Measurements from ENCODE around the gene SLC25A10. TPM values are rescaled to one million over a fixed set of nuclear protein-coding genes. Genes with fewer than 3 reads are reported as not detected.

The SLC25A10 gene
- total and polyA plus RNA-seq, 7 experiments from 2014 or later = 3.4 to 27.4 (median 5.2) TPM

DNA sequence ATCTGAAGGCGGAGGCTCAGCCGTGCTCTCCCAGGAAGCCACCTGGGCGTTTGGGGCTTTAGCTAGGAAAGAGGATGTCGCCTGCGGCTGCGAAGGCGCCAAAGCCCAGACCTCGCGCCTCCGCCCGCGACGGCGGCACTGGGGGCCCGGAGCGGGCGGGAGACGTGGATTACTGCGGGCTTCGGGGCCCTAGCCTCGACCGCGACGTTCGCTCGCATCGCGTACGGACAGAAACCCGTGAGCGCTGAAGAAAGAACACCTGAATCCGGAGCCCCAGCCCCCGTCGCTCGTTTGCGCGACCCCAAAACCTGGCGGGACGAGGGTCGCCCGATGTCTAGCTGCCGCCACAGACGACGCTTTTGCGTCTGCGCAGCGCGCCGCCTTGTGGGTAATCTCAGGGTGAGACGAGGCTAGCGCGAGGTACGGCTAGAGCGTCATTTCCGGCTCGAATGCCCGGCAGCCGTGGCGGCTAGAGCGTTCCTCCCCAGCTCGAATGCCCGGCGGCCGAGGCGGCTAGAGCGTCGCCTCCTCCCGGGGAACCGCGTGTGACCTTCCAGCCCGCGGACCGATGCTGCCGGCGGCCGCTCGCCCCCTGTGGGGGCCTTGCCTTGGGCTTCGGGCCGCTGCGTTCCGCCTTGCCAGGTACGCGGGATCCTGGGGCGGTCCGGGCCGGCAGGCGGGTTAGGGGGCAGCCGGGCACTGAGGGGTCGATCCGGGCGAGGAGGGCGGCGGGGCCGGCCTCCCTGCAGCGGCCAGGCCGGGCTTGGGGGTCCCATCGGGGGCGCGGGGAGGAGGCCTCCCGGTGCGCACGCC is 8.9 kb upstream of the SLC25A10 start, which contains the start of gene MRPL12:
TSS of gene MRPL12 (plus strand) at position 434 of the 813 bp plus-strand sequence. CDS start at position 569, 135 bp downstream.
- Mint-ChIP-seq H3K4me1 (peaks cover 21 to 38% (median 26%) of the 10 kb centered on the region in 7 donors), H3K9me3 (no peaks in the 10 kb centered on the region), H3K27me3 (no peaks in the 10 kb centered on the region), H3K4me3 (peak within 1 kb of the TSS; percentile 83 to 94 (median 90)), H3K27ac (peak within 1 kb of the TSS; percentile 84 to 96 (median 92)), H3K36me3 (peaks cover 0 to 25% (median 0%) of the 10 kb centered on the region in 5 donors)
- POLR2A ChIA-PET = interaction anchor here (0.6 to 3.6 kb wide), 11 partner anchors 9 to 194 kb away, joined by 3 to 49 read pairs (median 5); partner anchors contain the start of genes ARL16, CCDC137, HGS and MCRIP1
- no peaks in the 10 kb centered on the region for H3K27me3 ChIP-seq (ENCODE audit: control insufficient read depth in 2 of 2, insufficient read depth in 2 of 2, low read length in 2 of 2)
- DNase-seq (peak; percentile 75 to 87 (median 84)), ATAC-seq (peak; percentile 96)
- H3K27ac ChIP-seq (ENCODE audit: low read depth, low read length) = peak within 1 kb of the TSS; percentile 95
- no peaks in the 10 kb centered on the region for H3K9me3 ChIP-seq (ENCODE audit: control insufficient read depth in 2 of 3, low read length in 3 of 3)
- intact Hi-C loops (cut with micrococcal nuclease) = loop anchor here (1.0 to 5.0 kb wide), 12 partner anchors 9 to 158 kb away; partner anchors contain the start of genes ARL16 (in 2 of the 2), CCDC137 (in 2 of the 2), FAAP100 (in 2 of the 2) and MCRIP1 (in 2 of the 2)
- peak within 1 kb of the TSS; percentile 91 for H3K4me3 ChIP-seq (ENCODE audit: low read length)
- CTCF ChIA-PET = no interaction called here
- H3K36me3 ChIP-seq (ENCODE audit: control insufficient read depth in 2 of 3, insufficient read depth in 3 of 3, low read length in 3 of 3) = peaks cover 0 to 67% (median 11%) of the 10 kb centered on the region in 3 experiments
- peaks cover 23 to 24% of the 10 kb centered on the region in 2 donors for H3K4me1 ChIP-seq (ENCODE audit: control insufficient read depth in 2 of 2, insufficient read depth in 2 of 2, low read length in 2 of 2)

DNA sequence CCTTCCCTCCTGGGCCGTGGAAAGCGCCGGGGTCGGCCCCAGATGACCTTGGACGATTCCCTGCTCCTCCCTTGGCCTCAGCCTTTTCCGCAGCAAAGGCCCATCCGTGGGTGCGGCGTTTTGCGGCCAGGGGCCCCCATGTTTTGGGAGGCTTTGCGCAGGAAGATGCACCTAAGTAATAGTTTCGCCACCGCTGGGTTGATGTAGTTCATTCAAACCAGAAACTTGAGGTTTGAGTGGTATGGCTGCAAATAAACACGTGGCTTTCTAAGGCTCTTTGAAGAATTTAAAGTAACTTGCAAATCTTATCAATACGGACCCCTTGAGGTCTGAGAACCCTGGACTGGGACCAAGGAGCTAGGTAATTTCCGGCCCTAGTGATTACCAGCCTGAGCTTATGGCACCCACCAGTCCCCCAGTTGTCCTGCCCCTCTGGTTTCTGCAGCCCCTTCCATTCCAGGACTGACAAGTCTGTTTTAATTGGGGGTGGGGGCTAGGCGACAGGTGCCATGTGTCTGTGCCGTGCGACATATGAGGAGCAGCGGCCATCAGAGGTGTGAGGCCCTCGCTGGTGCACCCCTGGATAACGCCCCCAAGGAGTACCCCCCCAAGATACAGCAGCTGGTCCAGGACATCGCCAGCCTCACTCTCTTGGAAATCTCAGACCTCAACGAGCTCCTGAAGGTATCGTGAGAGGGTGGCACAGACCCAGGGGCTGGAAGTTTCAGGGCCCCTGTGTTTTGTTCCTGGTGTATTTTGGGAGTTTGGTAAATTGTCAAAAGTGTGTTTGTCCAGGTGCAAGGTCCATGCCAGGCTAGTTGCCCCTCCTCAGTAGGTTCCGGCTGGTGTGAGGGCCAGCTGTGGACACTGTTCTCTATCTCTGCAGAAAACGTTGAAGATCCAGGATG is 8.1 kb upstream of the SLC25A10 start:
- H3K27ac ChIP-seq (ENCODE audit: low read depth, low read length) = peak overlapping the region; percentile 95
- Mint-ChIP-seq H3K9me3 (no peaks in the 10 kb centered on the region), H3K36me3 (peaks cover 0 to 22% (median 0%) of the 10 kb centered on the region in 5 donors), H3K4me3 (peak overlapping the region; percentile 62 to 91 (median 83)), H3K27ac (peak overlapping the region in 8 of 9 donors; percentile 6 to 94 (median 87)), H3K27me3 (no peaks in the 10 kb centered on the region), H3K4me1 (peaks cover 21 to 38% (median 26%) of the 10 kb centered on the region in 7 donors)
- DNase-seq (peak in 4 of 9 donors; percentile 20 to 43 (median 24)), ATAC-seq (peak; percentile 13)
- ChIA-PET POLR2A (interaction anchor here (0.6 to 3.6 kb wide), 10 partner anchors 10 to 195 kb away, joined by 3 to 49 read pairs (median 5); partner anchors contain the start of genes ARL16, CCDC137, HGS and MCRIP1), CTCF (interaction anchor here (1.8 kb wide), 1 partner anchor 8 kb away, joined by 4 read pairs; no protein-coding TSS in a partner anchor)
- peaks cover 0 to 61% (median 11%) of the 10 kb centered on the region in 3 experiments for H3K36me3 ChIP-seq (ENCODE audit: control insufficient read depth in 2 of 3, insufficient read depth in 3 of 3, low read length in 3 of 3)
- H3K9me3 ChIP-seq (ENCODE audit: control insufficient read depth in 2 of 3, low read length in 3 of 3) = no peaks in the 10 kb centered on the region
- H3K4me1 ChIP-seq (ENCODE audit: control insufficient read depth in 2 of 2, insufficient read depth in 2 of 2, low read length in 2 of 2) = peaks cover 23 to 24% of the 10 kb centered on the region in 2 donors
- H3K4me3 ChIP-seq (ENCODE audit: low read length) = peak overlapping the region; percentile 91
- no peaks in the 10 kb centered on the region for H3K27me3 ChIP-seq (ENCODE audit: control insufficient read depth in 2 of 2, insufficient read depth in 2 of 2, low read length in 2 of 2)
- intact Hi-C loops (cut with micrococcal nuclease) = loop anchor here (1.0 to 5.0 kb wide), 12 partner anchors 8 to 157 kb away; partner anchors contain the start of genes ARL16 (in 2 of the 2), CCDC137 (in 2 of the 2), FAAP100 (in 2 of the 2) and MCRIP1 (in 2 of the 2)

DNA sequence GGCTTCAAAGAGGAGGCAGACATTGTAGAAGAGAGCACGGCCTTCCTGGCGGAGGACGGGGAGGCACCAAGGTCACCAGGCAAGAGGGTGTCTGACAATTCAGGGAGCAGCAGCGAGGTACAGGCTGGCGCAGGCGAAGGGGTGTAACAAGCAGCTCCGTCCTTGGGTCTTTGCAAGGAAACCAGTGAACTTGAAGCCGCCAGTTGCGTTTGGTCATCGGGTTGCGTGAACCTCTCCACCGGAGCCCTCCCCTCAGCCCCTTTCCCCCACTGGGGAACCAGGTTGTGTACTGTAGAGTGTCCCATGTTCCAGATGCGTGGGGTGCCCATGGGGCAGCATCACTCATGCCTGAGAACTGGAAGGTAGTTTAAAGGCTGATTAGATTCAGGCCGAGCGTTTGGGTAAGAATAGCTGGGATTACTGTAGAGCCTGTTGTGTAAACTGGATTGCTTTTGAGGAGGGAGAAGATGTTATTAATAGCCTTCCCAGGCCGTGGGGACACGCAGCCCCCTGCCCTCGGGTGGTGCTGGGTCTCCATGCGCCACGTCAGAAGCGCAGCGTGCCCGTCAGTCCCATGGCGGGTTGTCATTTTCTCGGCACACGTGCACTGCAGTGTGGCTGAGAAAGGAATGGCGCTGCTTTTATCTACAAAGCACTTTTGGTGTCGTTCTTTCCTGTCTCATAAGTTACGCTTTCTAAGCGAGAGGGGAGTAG is 6.4 kb upstream of the SLC25A10 start:
- Mint-ChIP-seq H3K27ac (peak overlapping the region in 5 of 9 donors; percentile 13 to 59 (median 36)), H3K4me3 (peak overlapping the region in 6 of 10 donors; percentile 9 to 51 (median 25)), H3K9me3 (no peaks in the 10 kb centered on the region), H3K4me1 (peaks cover 22 to 44% (median 27%) of the 10 kb centered on the region in 7 donors), H3K36me3 (peaks cover 0 to 22% (median 0%) of the 10 kb centered on the region in 5 donors), H3K27me3 (no peaks in the 10 kb centered on the region)
- POLR2A ChIA-PET = interaction anchor here (1.2 kb wide), 1 partner anchor 37 kb away, joined by 3 read pairs; no protein-coding TSS in a partner anchor
- CTCF ChIA-PET = interaction anchor here (0.7 to 1.8 kb wide), 2 partner anchors 10 to 537 kb away, joined by 4 read pairs; no protein-coding TSS in a partner anchor
- Histone ChIP-seq H3K36me3 (ENCODE audit: control insufficient read depth in 2 of 3, insufficient read depth in 3 of 3, low read length in 3 of 3) (peaks cover 0 to 53% (median 11%) of the 10 kb centered on the region in 3 experiments), H3K4me1 (ENCODE audit: control insufficient read depth in 2 of 2, insufficient read depth in 2 of 2, low read length in 2 of 2) (peaks cover 26 to 29% of the 10 kb centered on the region in 2 donors), H3K4me3 (ENCODE audit: low read length) (no peak overlapping the region), H3K27me3 (ENCODE audit: control insufficient read depth in 2 of 2, insufficient read depth in 2 of 2, low read length in 2 of 2) (no peaks in the 10 kb centered on the region), H3K27ac (ENCODE audit: low read depth, low read length) (no peak overlapping the region), H3K9me3 (ENCODE audit: control insufficient read depth in 2 of 3, low read length in 3 of 3) (no peaks in the 10 kb centered on the region)
- DNase-seq = no peak
- intact Hi-C loops (cut with micrococcal nuclease) = no loop called here
- no peak for ATAC-seq

DNA sequence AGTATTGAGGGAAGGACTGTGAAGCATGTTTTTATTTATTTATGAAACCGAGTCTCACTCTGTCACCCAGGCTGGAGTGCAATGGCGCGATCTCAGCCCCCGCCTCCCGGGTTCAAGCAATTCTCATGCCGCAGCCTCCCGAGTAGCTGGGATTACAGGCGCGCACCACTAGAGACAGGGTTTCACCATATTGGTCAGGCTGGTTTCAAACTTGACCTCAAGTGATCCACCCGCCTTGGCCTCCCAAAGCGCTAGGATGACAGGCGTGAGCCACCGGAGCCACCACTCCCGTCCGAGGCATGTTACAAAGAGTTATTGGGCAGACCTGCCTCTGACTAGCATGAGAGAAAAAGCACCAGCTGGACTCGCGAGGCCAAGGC is 5.9 kb upstream of the SLC25A10 start:
- Mint-ChIP-seq H3K27me3 (no peaks in the 10 kb centered on the region), H3K27ac (peak overlapping the region in 4 of 9 donors; percentile 19 to 59 (median 39)), H3K36me3 (peaks cover 0 to 20% (median 0%) of the 10 kb centered on the region in 5 donors), H3K9me3 (no peaks in the 10 kb centered on the region), H3K4me3 (peak overlapping the region in 2 of 10 donors; percentile 18 to 51), H3K4me1 (peaks cover 21 to 43% (median 28%) of the 10 kb centered on the region in 7 donors)
- CTCF ChIA-PET = interaction anchor here (0.7 kb wide), 1 partner anchor 126 kb away, joined by 3 read pairs; no protein-coding TSS in a partner anchor
- Histone ChIP-seq H3K4me1 (ENCODE audit: control insufficient read depth in 2 of 2, insufficient read depth in 2 of 2, low read length in 2 of 2) (peaks cover 32 to 34% of the 10 kb centered on the region in 2 donors), H3K36me3 (ENCODE audit: control insufficient read depth in 2 of 3, insufficient read depth in 3 of 3, low read length in 3 of 3) (peaks cover 0 to 47% (median 6%) of the 10 kb centered on the region in 3 experiments), H3K4me3 (ENCODE audit: low read length) (no peak overlapping the region), H3K27me3 (ENCODE audit: control insufficient read depth in 2 of 2, insufficient read depth in 2 of 2, low read length in 2 of 2) (no peaks in the 10 kb centered on the region), H3K27ac (ENCODE audit: low read depth, low read length) (no peak overlapping the region), H3K9me3 (ENCODE audit: control insufficient read depth in 2 of 3, low read length in 3 of 3) (no peaks in the 10 kb centered on the region)
- POLR2A ChIA-PET = interaction anchor here (0.8 to 1.1 kb wide), 2 partner anchors 21 to 510 kb away, joined by 3 read pairs; no protein-coding TSS in a partner anchor
- DNase-seq (no peak), ATAC-seq (no peak)
- intact Hi-C loops (cut with micrococcal nuclease) = no loop called here

DNA sequence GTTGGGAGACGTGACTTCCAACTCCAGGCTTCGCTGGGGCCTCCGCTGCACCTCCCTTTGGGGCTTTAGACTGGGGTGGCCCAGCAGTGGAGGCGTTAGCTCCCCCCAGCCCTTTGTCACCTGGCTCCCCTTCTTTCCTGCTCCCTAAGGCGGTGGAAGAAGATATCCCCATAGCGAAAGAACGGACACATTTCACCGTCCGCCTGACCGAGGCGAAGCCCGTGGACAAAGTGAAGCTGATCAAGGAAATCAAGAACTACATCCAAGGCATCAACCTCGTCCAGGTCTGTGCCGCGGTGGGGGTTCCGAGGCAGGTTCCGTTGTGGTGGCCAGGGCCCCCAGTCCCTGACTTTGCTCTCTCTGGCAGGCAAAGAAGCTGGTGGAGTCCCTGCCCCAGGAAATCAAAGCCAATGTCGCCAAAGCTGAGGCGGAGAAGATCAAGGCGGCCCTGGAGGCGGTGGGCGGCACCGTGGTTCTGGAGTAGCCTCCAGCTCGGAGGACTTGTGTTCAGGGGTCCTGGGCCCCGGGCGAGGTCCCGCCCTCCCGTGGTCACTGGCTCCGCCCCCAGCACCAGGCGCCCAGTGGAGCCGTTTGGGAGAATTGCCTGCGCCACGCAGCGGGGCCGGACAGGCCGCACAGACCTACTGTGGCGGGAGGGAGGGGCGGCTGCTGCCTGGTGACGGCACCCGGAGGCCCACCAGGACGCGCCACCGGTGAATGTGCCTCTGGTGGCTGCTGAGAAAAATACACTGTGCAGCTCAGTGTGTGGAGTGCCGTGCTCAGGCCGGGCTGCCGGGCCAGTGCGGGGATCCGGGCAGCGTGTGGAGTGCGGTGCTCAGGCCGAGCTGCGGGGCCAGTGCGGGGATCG is 5.1 kb upstream of the SLC25A10 start:
- POLR2A ChIA-PET = interaction anchor here (0.8 to 1.1 kb wide), 4 partner anchors 21 to 509 kb away, joined by 3 to 7 read pairs (median 4); partner anchors contain the start of genes ARL16 and HGS
- ATAC-seq (no peak), DNase-seq (no peak)
- Mint-ChIP-seq H3K27me3 (no peaks in the 10 kb centered on the region), H3K4me1 (peaks cover 17 to 41% (median 24%) of the 10 kb centered on the region in 7 donors), H3K36me3 (peaks cover 0 to 18% (median 0%) of the 10 kb centered on the region in 5 donors), H3K4me3 (no peak overlapping the region), H3K9me3 (no peaks in the 10 kb centered on the region), H3K27ac (no peak overlapping the region)
- Histone ChIP-seq H3K27ac (ENCODE audit: low read depth, low read length) (no peak overlapping the region), H3K9me3 (ENCODE audit: control insufficient read depth in 2 of 3, low read length in 3 of 3) (no peaks in the 10 kb centered on the region), H3K4me3 (ENCODE audit: low read length) (no peak overlapping the region), H3K27me3 (ENCODE audit: control insufficient read depth in 2 of 2, insufficient read depth in 2 of 2, low read length in 2 of 2) (no peaks in the 10 kb centered on the region), H3K4me1 (ENCODE audit: control insufficient read depth in 2 of 2, insufficient read depth in 2 of 2, low read length in 2 of 2) (peaks cover 28 to 30% of the 10 kb centered on the region in 2 donors), H3K36me3 (ENCODE audit: control insufficient read depth in 2 of 3, insufficient read depth in 3 of 3, low read length in 3 of 3) (peaks cover 0 to 41% (median 0%) of the 10 kb centered on the region in 3 experiments)
- CTCF ChIA-PET = interaction anchor here (0.5 to 0.7 kb wide), 3 partner anchors 22 to 126 kb away, joined by 3 to 6 read pairs (median 3); no protein-coding TSS in a partner anchor
- intact Hi-C loops (cut with micrococcal nuclease) = no loop called here

Data from naive thymus-derived CD4-positive, alpha-beta T cell (primary cell).